ENCODE results near the gene RTN4RL1.

GRCh38 chr17:2025622-2026309 is 632 bp upstream of the RTN4RL1 start:
- TF ChIP-seq CTCF (IDR thresholded peaks at IDR 0.05) (peak; percentile 50 to 84 (median 72)), POLR2A (IDR thresholded peaks at IDR 0.05) (no peak)

All from heart left ventricle (tissue), 13 donors.